Erythroblast (primary cell): ENCODE data around the gene DHX40.

Experiments used
- GATA1 ChIP-seq: IDR thresholded peaks from 2 replicates; pipeline ENCODE4 v1.6.1; 2011; ENCODE audit warnings: low read depth, mild to moderate bottlenecking, control low read depth, low read length, moderate library complexity
- POLR2A ChIP-seq: IDR thresholded peaks from 2 replicates; pipeline ENCODE4 v1.6.1; 2011; ENCODE audit warnings: mild to moderate bottlenecking, low read length

DNA sequence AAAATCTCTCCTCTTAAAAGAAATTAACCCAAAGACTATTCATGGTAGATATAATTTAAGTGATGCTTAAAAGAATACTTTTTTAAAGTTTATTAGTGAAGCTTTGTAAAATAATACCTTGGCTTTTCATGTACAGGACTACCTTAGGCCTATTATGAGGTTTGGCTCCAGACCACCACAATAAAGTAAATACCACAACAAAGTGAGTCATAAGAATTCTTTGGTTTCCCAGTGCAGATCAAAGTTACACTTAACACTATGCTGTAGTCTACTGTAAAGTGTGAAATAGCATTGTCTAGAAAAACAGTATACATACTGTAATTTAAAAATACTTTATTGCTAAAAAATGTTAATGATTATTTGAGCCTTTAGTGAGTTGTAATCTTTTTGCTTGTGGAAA is 85.9 kb downstream of the DHX40 start:
- TF ChIP-seq POLR2A (no peak), GATA1 (no peak)
